ENCODE measurements around the gene GNAL.

The GNAL gene

DNA sequence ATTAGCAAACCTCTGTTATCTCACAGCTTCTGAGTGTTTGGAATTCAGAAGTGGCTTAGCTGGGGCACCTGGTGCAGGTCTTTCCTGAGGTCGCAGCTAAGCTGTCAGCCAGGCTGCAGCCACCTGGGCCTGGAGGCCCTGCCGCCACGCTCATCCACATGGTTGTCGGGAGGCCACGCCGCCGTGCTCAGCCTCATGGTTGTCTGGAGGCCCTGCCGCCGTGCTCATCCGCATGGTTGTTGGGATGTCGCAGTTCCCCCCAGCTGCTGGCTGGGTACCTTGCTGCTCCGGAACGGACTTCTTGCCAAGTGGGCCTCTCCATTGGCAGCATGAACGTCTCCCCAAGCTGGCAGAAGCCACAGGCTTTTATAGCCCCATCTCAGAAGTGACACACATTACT is 243.3 kb downstream of the GNAL start:
- no peaks in the 10 kb centered on the region for H3K9me3 ChIP-seq (ENCODE audit: control insufficient read depth, low read length)
- no peak overlapping the region for H3K4me3 ChIP-seq (ENCODE audit: low read depth, low read length)
- H3K4me1 ChIP-seq = no peaks in the 10 kb centered on the region
- no peak overlapping the region for H3K4me2 ChIP-seq (ENCODE audit: low read length)
- H3K9ac ChIP-seq = no peak overlapping the region
- no peaks in the 10 kb centered on the region for H3K27me3 ChIP-seq (ENCODE audit: control insufficient read depth, insufficient read depth, low read length)
- no peaks in the 10 kb centered on the region for H3K36me3 ChIP-seq (ENCODE audit: control insufficient read depth, insufficient read depth, low read length)
- no peak overlapping the region for H2AFZ ChIP-seq
- H3K27ac ChIP-seq = no peak overlapping the region
- H3K79me2 ChIP-seq = no peaks in the 10 kb centered on the region
- TF ChIP-seq, protein P1, sequence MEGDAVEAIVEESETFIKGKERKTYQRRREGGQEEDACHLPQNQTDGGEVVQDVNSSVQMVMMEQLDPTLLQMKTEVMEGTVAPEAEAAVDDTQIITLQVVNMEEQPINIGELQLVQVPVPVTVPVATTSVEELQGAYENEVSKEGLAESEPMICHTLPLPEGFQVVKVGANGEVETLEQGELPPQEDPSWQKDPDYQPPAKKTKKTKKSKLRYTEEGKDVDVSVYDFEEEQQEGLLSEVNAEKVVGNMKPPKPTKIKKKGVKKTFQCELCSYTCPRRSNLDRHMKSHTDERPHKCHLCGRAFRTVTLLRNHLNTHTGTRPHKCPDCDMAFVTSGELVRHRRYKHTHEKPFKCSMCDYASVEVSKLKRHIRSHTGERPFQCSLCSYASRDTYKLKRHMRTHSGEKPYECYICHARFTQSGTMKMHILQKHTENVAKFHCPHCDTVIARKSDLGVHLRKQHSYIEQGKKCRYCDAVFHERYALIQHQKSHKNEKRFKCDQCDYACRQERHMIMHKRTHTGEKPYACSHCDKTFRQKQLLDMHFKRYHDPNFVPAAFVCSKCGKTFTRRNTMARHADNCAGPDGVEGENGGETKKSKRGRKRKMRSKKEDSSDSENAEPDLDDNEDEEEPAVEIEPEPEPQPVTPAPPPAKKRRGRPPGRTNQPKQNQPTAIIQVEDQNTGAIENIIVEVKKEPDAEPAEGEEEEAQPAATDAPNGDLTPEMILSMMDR (IDR thresholded peaks at IDR 0.05) = no peak
